ENCODE measurements around the gene SHF.

GRCh38 chr15:45197512-45197911 lies 9.7 kb upstream of the SHF start:
- no peak for TF ChIP-seq CTCF (IDR thresholded peaks at IDR 0.05; ENCODE audit: insufficient read depth, low read depth, low read length)
- no peak for TF ChIP-seq EZH2 (IDR thresholded peaks at IDR 0.05; ENCODE audit: insufficient read depth, low read length)
